Measurements from ENCODE around the gene SORCS3. TPM values are rescaled to one million over a fixed set of nuclear protein-coding genes. Genes with fewer than 3 reads are reported as not detected.

Gene SORCS3
- total RNA-seq, 1 experiment from 2014 or later, result not detected

DNA sequence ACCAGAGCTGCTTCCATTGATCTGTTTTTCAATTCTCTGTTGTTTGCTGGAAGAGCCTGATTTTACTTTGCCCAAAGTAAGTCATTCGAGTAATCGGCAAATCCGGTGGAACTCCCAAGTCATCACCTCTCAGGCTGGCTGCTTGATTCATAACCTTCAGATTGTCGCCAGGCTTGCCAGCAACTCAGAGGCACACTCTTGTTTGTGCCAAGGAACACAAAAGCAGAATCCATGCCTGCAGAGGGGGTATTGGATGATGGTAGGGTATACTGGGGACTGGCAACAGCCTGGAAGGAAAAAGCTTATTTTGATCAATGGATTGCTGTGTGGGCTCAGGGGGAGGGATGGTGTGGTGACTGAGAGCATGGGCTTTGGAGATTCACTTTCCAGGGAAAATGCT, 542.4 kb downstream of the SORCS3 start:
- ChIA-PET CTCF (no interaction called here), POLR2A (no interaction called here)
- H3K36me3 ChIP-seq (ENCODE audit: control insufficient read depth, insufficient read depth, low read length), result no peaks in the 10 kb centered on the region
- no peaks in the 10 kb centered on the region for H3K27me3 ChIP-seq (ENCODE audit: control insufficient read depth, insufficient read depth, low read length)
- TF ChIP-seq, protein P1, sequence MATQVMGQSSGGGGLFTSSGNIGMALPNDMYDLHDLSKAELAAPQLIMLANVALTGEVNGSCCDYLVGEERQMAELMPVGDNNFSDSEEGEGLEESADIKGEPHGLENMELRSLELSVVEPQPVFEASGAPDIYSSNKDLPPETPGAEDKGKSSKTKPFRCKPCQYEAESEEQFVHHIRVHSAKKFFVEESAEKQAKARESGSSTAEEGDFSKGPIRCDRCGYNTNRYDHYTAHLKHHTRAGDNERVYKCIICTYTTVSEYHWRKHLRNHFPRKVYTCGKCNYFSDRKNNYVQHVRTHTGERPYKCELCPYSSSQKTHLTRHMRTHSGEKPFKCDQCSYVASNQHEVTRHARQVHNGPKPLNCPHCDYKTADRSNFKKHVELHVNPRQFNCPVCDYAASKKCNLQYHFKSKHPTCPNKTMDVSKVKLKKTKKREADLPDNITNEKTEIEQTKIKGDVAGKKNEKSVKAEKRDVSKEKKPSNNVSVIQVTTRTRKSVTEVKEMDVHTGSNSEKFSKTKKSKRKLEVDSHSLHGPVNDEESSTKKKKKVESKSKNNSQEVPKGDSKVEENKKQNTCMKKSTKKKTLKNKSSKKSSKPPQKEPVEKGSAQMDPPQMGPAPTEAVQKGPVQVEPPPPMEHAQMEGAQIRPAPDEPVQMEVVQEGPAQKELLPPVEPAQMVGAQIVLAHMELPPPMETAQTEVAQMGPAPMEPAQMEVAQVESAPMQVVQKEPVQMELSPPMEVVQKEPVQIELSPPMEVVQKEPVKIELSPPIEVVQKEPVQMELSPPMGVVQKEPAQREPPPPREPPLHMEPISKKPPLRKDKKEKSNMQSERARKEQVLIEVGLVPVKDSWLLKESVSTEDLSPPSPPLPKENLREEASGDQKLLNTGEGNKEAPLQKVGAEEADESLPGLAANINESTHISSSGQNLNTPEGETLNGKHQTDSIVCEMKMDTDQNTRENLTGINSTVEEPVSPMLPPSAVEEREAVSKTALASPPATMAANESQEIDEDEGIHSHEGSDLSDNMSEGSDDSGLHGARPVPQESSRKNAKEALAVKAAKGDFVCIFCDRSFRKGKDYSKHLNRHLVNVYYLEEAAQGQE (IDR thresholded peaks at IDR 0.05; ENCODE audit: insufficient read depth in 1 of 2, low read depth in 2 of 2, low read length in 1 of 2), result no peak
- TF ChIP-seq TCF7L2 (IDR thresholded peaks at IDR 0.05; ENCODE audit: low read depth, low read length) (no peak), SIN3A (IDR thresholded peaks at IDR 0.05; ENCODE audit: borderline replicate concordance, insufficient read depth, low read depth, low read length) (no peak), POLR2AphosphoS5 (IDR thresholded peaks at IDR 0.05; ENCODE audit: low read depth, low read length) (no peak)
- TF ChIP-seq, protein P2, sequence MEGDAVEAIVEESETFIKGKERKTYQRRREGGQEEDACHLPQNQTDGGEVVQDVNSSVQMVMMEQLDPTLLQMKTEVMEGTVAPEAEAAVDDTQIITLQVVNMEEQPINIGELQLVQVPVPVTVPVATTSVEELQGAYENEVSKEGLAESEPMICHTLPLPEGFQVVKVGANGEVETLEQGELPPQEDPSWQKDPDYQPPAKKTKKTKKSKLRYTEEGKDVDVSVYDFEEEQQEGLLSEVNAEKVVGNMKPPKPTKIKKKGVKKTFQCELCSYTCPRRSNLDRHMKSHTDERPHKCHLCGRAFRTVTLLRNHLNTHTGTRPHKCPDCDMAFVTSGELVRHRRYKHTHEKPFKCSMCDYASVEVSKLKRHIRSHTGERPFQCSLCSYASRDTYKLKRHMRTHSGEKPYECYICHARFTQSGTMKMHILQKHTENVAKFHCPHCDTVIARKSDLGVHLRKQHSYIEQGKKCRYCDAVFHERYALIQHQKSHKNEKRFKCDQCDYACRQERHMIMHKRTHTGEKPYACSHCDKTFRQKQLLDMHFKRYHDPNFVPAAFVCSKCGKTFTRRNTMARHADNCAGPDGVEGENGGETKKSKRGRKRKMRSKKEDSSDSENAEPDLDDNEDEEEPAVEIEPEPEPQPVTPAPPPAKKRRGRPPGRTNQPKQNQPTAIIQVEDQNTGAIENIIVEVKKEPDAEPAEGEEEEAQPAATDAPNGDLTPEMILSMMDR (IDR thresholded peaks at IDR 0.05), result no peak
- H3K27ac ChIP-seq (ENCODE audit: low read length), result no peak overlapping the region
- H3K4me3 ChIP-seq (ENCODE audit: low read depth in 2 of 2, low read length in 2 of 2), result no peak overlapping the region
- no TSS peak for BruUV-seq (replicated peaks)
- no peaks in the 10 kb centered on the region for H3K4me1 ChIP-seq (ENCODE audit: control insufficient read depth, insufficient read depth, low read length)
- in situ Hi-C loops (cut with HindIII; ENCODE audit: low pct_unique_long_range_greater_than_20kb, low sequenced_read_pairs), result no loop called here
- intact Hi-C loops (cut with micrococcal nuclease; ENCODE audit: unreplicated experiment), result no loop called here
- ATAC-seq (no peak), DNase-seq (ENCODE audit: low read depth, low spot score) (no peak)
- H3K9me3 ChIP-seq (ENCODE audit: control insufficient read depth, insufficient read depth, low read depth, low read length), result no peaks in the 10 kb centered on the region

DNA sequence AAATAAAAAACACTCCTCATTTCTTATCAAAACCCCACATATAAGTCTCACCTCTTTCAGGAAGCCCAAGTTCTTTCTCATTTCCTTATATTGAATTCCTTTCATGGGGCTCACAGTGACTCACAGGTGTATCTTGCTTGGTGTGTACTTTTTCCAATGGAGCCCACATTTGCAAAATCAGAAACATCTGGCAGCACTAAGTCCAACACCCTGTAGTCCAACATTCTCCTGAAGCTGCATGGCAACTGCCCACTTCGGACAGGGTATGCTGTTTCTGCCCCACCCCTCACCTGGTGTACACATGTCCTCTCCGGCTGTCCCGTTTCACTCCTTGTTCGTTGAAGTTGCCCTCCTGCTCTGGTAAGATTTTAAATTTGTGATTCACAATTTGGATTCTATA, 544.1 kb downstream of the SORCS3 start:
- DNase-seq (ENCODE audit: low read depth, low spot score), result no peak
- intact Hi-C loops (cut with micrococcal nuclease; ENCODE audit: unreplicated experiment), result no loop called here
- Histone ChIP-seq H3K27ac (ENCODE audit: low read length) (no peak overlapping the region), H3K4me3 (ENCODE audit: low read depth in 2 of 2, low read length in 2 of 2) (no peak overlapping the region), H3K9me3 (ENCODE audit: control insufficient read depth, insufficient read depth, low read depth, low read length) (no peaks in the 10 kb centered on the region), H3K36me3 (ENCODE audit: control insufficient read depth, insufficient read depth, low read length) (no peaks in the 10 kb centered on the region), H3K4me1 (ENCODE audit: control insufficient read depth, insufficient read depth, low read length) (no peaks in the 10 kb centered on the region), H3K27me3 (ENCODE audit: control insufficient read depth, insufficient read depth, low read length) (no peaks in the 10 kb centered on the region)
- in situ Hi-C loops (cut with HindIII; ENCODE audit: low pct_unique_long_range_greater_than_20kb, low sequenced_read_pairs), result no loop called here
- no TSS peak for BruUV-seq (replicated peaks)
- CTCF ChIA-PET, result no interaction called here
- POLR2A ChIA-PET, result interaction anchor here (0.6 kb wide), 1 partner anchor 51 kb away, joined by 4 read pairs; no protein-coding TSS in a partner anchor
- no peak for ATAC-seq
- TF ChIP-seq POLR2AphosphoS5 (IDR thresholded peaks at IDR 0.05; ENCODE audit: low read depth, low read length) (no peak), TCF7L2 (IDR thresholded peaks at IDR 0.05; ENCODE audit: low read depth, low read length) (no peak), SIN3A (IDR thresholded peaks at IDR 0.05; ENCODE audit: borderline replicate concordance, insufficient read depth, low read depth, low read length) (no peak)
- TF ChIP-seq, protein P1 (IDR thresholded peaks at IDR 0.05; ENCODE audit: insufficient read depth in 1 of 2, low read depth in 2 of 2, low read length in 1 of 2), result no peak
- TF ChIP-seq, protein P2 (IDR thresholded peaks at IDR 0.05), result no peak
